Measurements from ENCODE around the gene BCAS3. TPM values are rescaled to one million over a fixed set of nuclear protein-coding genes. Genes with fewer than 3 reads are reported as not detected.

The BCAS3 gene
- total RNA-seq, 1 donor from 2014 or later, result 29.6 TPM

DNA sequence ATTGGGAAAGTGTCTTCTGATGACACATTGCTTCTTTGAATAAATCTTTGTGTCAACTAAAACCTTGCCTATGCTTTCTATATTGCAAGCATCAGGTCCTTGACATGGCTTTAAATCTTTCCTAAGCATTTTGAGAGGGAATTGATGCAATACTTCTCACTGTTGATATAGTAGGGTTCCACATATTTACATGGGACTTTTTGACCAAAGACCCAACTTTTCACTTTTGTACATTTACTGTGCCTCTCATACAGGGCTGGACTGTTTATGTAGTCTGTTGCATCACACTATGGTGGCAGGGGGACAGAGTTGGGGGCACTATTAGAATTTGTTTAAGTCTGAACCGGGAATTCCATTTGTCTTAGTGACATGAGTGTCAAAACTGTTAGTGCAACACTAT lies 413.4 kb downstream of the BCAS3 start:
- Histone ChIP-seq H3K4me3 (no peak overlapping the region), H3K4me1 (no peaks in the 10 kb centered on the region), H3K9me3 (peaks cover 12% of the 10 kb centered on the region), H3K27ac (no peak overlapping the region), H3K27me3 (ENCODE audit: low read depth) (no peaks in the 10 kb centered on the region), H3K36me3 (no peaks in the 10 kb centered on the region)
- TF ChIP-seq CTCF (IDR thresholded peaks at IDR 0.05), result no peak
- ATAC-seq, result no peak
- DNase-seq, result no peak
- intact Hi-C loops (cut with DNase I), result no loop called here

DNA sequence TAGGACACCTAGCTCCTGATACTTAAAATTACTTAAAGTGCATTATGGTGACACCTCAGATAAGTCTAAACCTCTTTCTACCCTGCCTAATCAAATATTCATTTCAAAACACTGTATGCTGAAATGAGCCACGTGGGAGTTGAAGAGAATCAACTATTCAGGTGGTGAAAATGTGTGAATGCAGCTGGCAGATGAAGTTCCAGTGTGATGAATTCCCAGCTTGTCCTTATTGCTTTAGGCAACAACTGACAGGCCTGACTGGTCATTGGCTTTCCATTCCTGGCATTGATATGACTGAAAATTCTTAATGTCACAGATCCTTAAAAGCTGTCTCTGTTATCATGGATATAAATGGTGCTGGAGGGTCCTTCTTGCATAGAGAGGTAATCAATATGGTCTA lies 420.1 kb downstream of the BCAS3 start:
- Histone ChIP-seq H3K27ac (no peak overlapping the region), H3K36me3 (no peaks in the 10 kb centered on the region), H3K27me3 (ENCODE audit: low read depth) (no peaks in the 10 kb centered on the region), H3K9me3 (peaks cover under 1% of the 10 kb centered on the region), H3K4me3 (no peak overlapping the region), H3K4me1 (no peaks in the 10 kb centered on the region)
- TF ChIP-seq CTCF (IDR thresholded peaks at IDR 0.05), result no peak
- no peak for DNase-seq
- no peak for ATAC-seq
- intact Hi-C loops (cut with DNase I), result no loop called here

DNA sequence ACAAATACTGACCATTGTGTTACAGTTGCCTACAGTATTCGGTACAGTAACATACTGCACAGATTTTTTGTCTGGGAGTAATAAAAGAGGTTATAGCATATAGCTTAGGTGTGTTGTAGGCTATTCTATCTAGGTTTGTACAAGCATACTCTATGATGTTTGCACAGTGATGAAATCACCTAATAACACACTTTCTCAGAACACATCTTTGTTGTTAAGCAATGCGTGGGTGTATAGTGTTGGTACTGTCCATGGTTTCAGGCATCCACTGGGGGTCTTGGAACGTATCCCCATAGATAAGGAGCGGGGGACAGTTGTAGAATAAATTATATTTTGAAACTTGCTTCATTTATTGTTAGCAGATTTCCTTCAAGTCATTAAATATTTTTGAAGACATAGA lies 428.7 kb downstream of the BCAS3 start:
- no peak for DNase-seq
- Histone ChIP-seq H3K4me3 (no peak overlapping the region), H3K9me3 (no peaks in the 10 kb centered on the region), H3K36me3 (no peaks in the 10 kb centered on the region), H3K27ac (no peak overlapping the region), H3K27me3 (ENCODE audit: low read depth) (no peaks in the 10 kb centered on the region), H3K4me1 (no peaks in the 10 kb centered on the region)
- no peak for ATAC-seq
- TF ChIP-seq CTCF (IDR thresholded peaks at IDR 0.05), result no peak
- intact Hi-C loops (cut with DNase I), result no loop called here

GRCh38 chr17:61116577-61116976 lies 438.9 kb downstream of the BCAS3 start:
- intact Hi-C loops (cut with DNase I), result no loop called here
- Histone ChIP-seq H3K27ac (no peak overlapping the region), H3K4me3 (no peak overlapping the region), H3K9me3 (no peaks in the 10 kb centered on the region), H3K4me1 (no peaks in the 10 kb centered on the region), H3K36me3 (no peaks in the 10 kb centered on the region), H3K27me3 (ENCODE audit: low read depth) (no peaks in the 10 kb centered on the region)
- ATAC-seq (no peak), DNase-seq (no peak)
- TF ChIP-seq CTCF (IDR thresholded peaks at IDR 0.05), result no peak

GRCh38 chr17:61117983-61118382 lies 440.3 kb downstream of the BCAS3 start:
- no peaks in the 10 kb centered on the region for H3K27me3 ChIP-seq (ENCODE audit: low read depth)
- no peak for TF ChIP-seq CTCF (IDR thresholded peaks at IDR 0.05)
- no peak overlapping the region for H3K4me3 ChIP-seq
- H3K36me3 ChIP-seq, result no peaks in the 10 kb centered on the region
- intact Hi-C loops (cut with DNase I), result no loop called here
- ATAC-seq (no peak), DNase-seq (no peak)
- H3K4me1 ChIP-seq, result no peaks in the 10 kb centered on the region
- no peaks in the 10 kb centered on the region for H3K9me3 ChIP-seq
- H3K27ac ChIP-seq, result no peak overlapping the region

- no peak for ATAC-seq
- Histone ChIP-seq H3K27me3 (ENCODE audit: low read depth) (no peaks in the 10 kb centered on the region), H3K27ac (no peak overlapping the region), H3K36me3 (no peaks in the 10 kb centered on the region), H3K4me3 (no peak overlapping the region), H3K9me3 (no peaks in the 10 kb centered on the region), H3K4me1 (no peaks in the 10 kb centered on the region)
- no peak for TF ChIP-seq CTCF (IDR thresholded peaks at IDR 0.05)
- intact Hi-C loops (cut with DNase I), result no loop called here
- DNase-seq, result no peak
Observed at GRCh38 chr17:61118871-61119270, 441.2 kb downstream of the BCAS3 start.
